ENCODE results near the gene DNAH7.

DNAH7 gene

GRCh38 chr2:196088203-196088602 lies 19.6 kb upstream of the DNAH7 start:
- TF ChIP-seq, protein P1, sequence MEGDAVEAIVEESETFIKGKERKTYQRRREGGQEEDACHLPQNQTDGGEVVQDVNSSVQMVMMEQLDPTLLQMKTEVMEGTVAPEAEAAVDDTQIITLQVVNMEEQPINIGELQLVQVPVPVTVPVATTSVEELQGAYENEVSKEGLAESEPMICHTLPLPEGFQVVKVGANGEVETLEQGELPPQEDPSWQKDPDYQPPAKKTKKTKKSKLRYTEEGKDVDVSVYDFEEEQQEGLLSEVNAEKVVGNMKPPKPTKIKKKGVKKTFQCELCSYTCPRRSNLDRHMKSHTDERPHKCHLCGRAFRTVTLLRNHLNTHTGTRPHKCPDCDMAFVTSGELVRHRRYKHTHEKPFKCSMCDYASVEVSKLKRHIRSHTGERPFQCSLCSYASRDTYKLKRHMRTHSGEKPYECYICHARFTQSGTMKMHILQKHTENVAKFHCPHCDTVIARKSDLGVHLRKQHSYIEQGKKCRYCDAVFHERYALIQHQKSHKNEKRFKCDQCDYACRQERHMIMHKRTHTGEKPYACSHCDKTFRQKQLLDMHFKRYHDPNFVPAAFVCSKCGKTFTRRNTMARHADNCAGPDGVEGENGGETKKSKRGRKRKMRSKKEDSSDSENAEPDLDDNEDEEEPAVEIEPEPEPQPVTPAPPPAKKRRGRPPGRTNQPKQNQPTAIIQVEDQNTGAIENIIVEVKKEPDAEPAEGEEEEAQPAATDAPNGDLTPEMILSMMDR (conservative IDR thresholded peaks at IDR 0.05) = no peak
- no peak overlapping the region for H3K27ac ChIP-seq

DNA sequence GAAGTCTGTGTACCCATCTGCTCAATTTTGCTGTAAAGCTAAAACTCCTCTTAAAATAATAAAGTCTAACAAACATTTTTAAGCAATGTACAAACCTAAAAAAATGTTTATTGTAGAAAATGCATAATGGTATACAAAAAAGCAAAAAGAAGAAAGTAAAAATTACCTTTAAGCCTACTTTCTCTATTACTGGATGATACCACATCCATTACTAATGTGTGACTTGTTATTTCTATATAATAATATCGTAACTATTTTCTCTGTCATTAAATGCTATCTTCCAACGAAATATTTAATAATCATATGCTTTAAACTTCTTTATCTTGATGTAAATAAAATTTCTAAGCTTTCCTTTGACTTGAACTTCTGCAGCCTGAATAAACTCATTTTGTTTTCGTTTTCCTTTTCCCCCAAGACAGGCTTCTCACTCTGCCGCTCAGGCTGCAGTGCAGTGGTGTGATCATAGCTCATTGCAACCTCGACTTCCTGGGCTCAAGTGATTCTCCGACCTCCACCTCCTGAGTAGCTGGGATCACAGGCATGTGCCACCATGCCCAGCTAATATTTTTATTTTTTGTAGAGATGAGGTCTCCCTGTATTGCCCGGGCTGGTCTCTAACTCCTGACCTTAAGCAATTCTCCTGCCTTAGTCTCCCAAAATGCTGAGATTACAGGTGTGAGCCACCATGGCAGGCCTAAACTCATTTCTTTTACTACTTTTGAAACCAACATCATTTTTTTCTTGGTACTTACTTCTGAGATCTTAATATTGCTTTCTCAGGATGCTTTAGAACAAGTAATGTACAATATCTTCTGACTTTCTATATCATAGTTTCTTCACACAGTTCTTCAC lies 18.1 kb upstream of the DNAH7 start:
- H3K27ac ChIP-seq = no peak overlapping the region
- TF ChIP-seq, protein P1 (conservative IDR thresholded peaks at IDR 0.05) = no peak

GRCh38 chr2:196083601-196084000 lies 15.0 kb upstream of the DNAH7 start:
- no peak overlapping the region for H3K27ac ChIP-seq
- TF ChIP-seq, protein P1 (conservative IDR thresholded peaks at IDR 0.05) = no peak

GRCh38 chr2:196080526-196080925 lies 11.9 kb upstream of the DNAH7 start:
- no peak overlapping the region for H3K27ac ChIP-seq
- TF ChIP-seq, protein P1 (conservative IDR thresholded peaks at IDR 0.05) = no peak

GRCh38 chr2:196079052-196079451 lies 10.4 kb upstream of the DNAH7 start:
- peak overlapping the region; percentile 51 for H3K27ac ChIP-seq
- TF ChIP-seq, protein P1 (conservative IDR thresholded peaks at IDR 0.05) = no peak

- TF ChIP-seq, protein P1 (conservative IDR thresholded peaks at IDR 0.05) = no peak
- H3K27ac ChIP-seq = no peak overlapping the region
These were observed 9.2 kb upstream of the DNAH7 start for GRCh38 chr2:196077821-196078220.

DNA sequence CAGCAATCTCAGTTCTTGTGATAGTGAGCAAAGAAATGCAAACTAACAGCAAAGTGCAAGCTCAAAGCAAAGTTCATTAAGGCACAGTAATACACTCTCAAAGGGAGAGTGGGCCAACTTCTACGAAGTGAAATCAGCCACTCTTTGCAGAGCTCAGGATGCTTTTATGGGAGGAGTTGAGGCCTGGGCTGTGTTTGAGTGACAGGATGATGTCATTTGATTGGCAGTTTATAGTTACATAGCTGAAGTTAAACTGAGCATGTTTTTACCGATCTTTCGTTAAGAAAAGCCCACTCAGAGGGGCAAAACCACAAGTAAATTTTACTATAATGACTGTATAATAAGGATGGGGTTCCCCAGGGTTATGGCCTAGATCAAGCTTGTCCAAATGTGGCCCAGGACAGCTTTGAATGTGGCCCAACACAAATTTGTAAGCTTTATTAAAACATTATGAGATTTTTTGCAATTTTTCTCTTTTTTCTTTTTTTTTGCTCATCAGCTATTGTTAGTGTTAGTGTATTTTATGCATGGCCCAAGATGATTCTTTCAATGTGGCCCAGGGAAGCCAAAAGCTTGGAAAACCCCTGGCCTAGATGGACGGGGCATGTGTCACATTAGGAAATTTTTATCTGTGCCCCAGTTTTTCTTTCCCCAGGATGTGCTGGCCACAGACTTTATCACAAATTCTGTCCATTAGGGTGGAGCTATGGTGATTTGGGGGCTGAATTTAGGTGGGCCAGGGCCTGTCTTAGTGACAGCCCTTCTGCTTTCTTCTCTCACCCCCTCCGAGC lies 8.3 kb upstream of the DNAH7 start:
- H3K27ac ChIP-seq = no peak overlapping the region
- TF ChIP-seq, protein P1 (conservative IDR thresholded peaks at IDR 0.05) = no peak
